ENCODE data around the gene SLC9A3. TPM values are rescaled to one million over a fixed set of nuclear protein-coding genes. Genes with fewer than 3 reads are reported as not detected.

Gene SLC9A3
- total RNA-seq, 1 donor from 2014 or later = 1.3 TPM

GRCh38 chr5:547086-547924 is 23.1 kb upstream of the SLC9A3 start:
- TF ChIP-seq CTCF (conservative IDR thresholded peaks at IDR 0.05; ENCODE audit: low read depth, low read length) = no peak
- no peak overlapping the region for H3K4me3 ChIP-seq (ENCODE audit: low read depth, low read length)
- no peak for DNase-seq (ENCODE audit: low read depth)

- no peak overlapping the region for H3K4me3 ChIP-seq (ENCODE audit: low read depth, low read length)
- DNase-seq (ENCODE audit: low read depth) = no peak
- no peak for TF ChIP-seq CTCF (conservative IDR thresholded peaks at IDR 0.05; ENCODE audit: low read depth, low read length)
Observed at GRCh38 chr5:546376-546908, 22.2 kb upstream of the SLC9A3 start.

- H3K4me3 ChIP-seq (ENCODE audit: low read depth, low read length) = no peak overlapping the region
- no peak for DNase-seq (ENCODE audit: low read depth)
Observed at GRCh38 chr5:545641-546375, 21.6 kb upstream of the SLC9A3 start.

GRCh38 chr5:544675-545355 is 20.6 kb upstream of the SLC9A3 start:
- no peak for DNase-seq (ENCODE audit: low read depth)
- no peak for TF ChIP-seq CTCF (conservative IDR thresholded peaks at IDR 0.05; ENCODE audit: low read depth, low read length)

More at GRCh38 chr5:545641-546375, 21.6 kb upstream of the SLC9A3 start:
- TF ChIP-seq CTCF (conservative IDR thresholded peaks at IDR 0.05; ENCODE audit: low read depth, low read length) = no peak

GRCh38 chr5:543755-544674 is 19.8 kb upstream of the SLC9A3 start:
- no peak for TF ChIP-seq CTCF (conservative IDR thresholded peaks at IDR 0.05; ENCODE audit: low read depth, low read length)
- no peak overlapping the region for H3K4me3 ChIP-seq (ENCODE audit: low read depth, low read length)
- DNase-seq (ENCODE audit: low read depth) = no peak

More at GRCh38 chr5:544675-545355, 20.6 kb upstream of the SLC9A3 start:
- no peak overlapping the region for H3K4me3 ChIP-seq (ENCODE audit: low read depth, low read length)

GRCh38 chr5:543351-543750 is 19.1 kb upstream of the SLC9A3 start:
- TF ChIP-seq CTCF (conservative IDR thresholded peaks at IDR 0.05; ENCODE audit: low read depth, low read length) = no peak
- DNase-seq (ENCODE audit: low read depth) = no peak
- H3K4me3 ChIP-seq (ENCODE audit: low read depth, low read length) = no peak overlapping the region

Measured in epithelial cell of proximal tubule (primary cell).